Raji (cell line): Measurements from ENCODE around the gene METRN.
A peak's percentile ranks its signal among the peaks of the same experiment; 100 is the strongest.

Experiments
- POLR2A ChIP-seq: IDR thresholded peaks from 2 replicates; pipeline ENCODE4 v1.6.1; 2011; ENCODE audit warnings: low read depth, low read length, control low read depth; ENCODE audit not compliant: insufficient read depth

Gene METRN

DNA sequence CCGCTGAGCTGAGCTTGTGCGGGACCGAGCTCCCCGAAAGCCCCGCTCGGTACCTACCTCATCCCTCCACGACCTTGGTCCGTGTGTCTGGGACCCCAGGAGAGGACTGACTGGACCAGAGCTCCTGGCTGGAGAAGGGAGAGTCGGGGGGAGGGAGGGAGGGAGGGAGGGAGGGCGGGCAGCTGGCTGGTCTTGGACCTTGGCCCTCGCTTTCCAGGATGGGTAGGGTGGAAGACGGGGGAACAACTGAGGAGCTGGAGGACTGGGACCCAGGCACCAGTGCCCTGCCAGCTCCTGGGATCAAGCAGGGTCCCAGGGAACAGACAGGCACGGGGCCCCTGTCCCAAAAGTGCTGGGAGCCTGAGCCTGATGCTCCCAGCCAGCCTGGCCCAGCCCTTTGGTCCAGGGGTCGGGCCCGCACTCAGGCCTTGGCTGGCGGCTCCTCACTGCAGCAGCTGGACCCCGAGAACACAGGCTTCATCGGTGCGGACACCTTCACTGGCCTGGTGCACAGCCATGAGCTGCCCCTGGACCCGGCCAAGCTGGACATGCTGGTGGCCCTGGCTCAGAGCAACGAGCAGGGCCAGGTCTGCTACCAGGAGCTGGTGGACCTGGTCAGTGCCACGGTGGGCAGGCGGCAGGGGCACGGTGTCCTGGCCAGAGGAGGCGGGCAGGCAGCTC lies 38.9 kb upstream of the METRN start:
- no peak for TF ChIP-seq POLR2A

DNA sequence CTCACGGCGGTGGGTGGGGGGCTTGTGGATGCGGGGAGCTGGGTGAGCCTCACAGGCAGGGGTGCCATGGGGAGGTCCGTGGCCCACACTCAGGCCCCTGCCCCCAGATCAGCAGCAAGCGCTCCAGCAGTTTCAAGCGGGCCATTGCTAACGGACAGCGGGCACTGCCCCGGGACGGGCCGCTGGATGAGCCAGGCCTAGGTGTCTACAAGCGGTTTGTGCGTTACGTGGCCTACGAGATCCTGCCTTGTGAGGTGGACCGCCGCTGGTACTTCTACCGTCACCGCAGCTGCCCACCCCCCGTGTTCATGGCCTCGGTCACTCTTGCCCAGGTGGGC lies 38.4 kb upstream of the METRN start:
- no peak for TF ChIP-seq POLR2A

DNA sequence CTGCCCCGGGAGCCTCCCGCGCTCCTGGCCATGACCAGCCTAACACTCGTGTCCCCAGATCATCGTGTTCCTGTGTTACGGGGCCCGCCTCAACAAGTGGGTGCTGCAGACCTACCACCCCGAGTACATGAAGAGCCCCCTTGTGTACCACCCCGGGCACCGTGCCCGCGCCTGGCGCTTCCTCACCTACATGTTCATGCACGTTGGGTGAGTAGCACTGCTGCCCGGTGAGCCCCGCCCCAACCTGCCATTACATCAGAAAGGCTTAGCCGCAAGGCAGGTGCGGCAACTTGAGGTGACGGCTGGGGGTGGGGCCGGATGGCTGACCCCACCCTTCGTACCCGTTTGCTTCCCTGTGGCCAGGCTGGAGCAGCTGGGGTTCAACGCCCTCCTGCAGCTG lies 38.0 kb upstream of the METRN start:
- TF ChIP-seq POLR2A, result no peak

DNA sequence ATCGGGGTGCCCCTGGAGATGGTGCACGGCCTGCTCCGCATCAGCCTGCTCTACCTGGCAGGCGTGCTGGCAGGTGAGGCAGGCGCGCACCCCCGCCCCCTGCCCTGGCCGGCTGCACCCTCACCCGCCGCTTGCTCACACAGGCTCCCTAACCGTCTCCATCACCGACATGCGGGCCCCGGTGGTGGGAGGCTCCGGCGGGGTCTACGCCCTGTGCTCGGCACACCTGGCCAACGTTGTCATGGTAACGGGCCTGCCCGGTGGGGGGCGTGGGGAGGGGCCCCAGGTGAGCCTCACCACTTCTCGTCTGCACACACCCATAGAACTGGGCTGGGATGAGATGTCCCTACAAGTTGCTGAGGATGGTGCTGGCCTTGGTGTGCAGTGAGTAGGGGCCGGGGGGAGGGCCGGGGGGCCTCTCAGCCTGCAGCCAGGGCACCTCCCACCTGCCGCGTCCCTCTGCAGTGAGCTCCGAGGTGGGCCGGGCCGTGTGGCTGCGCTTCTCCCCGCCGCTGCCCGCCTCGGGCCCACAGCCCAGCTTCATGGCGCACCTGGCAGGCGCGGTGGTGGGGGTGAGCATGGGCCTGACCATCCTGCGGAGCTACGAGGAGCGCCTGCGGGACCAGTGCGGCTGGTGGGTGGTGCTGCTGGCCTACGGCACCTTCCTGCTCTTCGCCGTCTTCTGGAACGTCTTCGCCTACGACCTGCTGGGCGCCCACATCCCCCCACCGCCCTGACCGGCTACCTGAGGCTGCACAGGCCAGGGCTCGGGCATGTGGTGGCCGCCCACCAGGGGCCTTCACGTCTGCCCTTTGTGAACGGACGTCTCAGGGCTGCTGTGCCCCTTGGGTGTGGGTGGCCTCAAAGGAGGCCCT lies 37.4 kb upstream of the METRN start:
- no peak for TF ChIP-seq POLR2A

DNA sequence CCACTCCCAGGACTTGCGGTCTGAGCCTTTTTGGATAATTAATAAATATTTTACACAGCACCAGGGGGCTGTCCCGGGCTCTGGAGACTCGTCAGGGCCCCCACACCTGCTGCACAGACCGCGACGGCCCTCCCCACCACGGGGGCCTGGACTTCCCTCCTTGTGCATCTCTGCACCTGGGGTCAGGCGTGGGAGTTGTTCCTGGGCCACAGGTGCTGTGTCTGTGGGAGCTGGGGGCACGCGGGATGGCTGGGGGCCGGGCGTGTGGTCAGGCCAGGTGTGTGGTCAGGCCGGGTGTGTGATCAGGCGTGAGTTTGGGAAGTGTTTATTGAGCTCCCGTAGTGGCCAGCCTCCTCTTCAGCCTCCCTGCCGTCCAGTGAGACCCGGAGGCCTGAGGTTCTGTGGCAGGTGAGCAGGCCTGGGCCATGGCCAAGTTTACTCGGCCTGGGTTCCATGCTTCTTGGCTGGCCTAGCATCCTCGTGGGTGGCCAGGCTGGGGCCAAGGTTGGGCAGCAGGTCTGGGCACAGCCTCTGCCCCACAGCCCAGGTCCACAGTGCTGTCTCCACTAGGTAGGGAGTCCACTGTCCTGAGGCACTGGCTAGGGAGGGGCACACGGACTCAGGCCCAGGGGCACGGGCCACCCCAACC lies 36.6 kb upstream of the METRN start:
- no peak for TF ChIP-seq POLR2A

DNA sequence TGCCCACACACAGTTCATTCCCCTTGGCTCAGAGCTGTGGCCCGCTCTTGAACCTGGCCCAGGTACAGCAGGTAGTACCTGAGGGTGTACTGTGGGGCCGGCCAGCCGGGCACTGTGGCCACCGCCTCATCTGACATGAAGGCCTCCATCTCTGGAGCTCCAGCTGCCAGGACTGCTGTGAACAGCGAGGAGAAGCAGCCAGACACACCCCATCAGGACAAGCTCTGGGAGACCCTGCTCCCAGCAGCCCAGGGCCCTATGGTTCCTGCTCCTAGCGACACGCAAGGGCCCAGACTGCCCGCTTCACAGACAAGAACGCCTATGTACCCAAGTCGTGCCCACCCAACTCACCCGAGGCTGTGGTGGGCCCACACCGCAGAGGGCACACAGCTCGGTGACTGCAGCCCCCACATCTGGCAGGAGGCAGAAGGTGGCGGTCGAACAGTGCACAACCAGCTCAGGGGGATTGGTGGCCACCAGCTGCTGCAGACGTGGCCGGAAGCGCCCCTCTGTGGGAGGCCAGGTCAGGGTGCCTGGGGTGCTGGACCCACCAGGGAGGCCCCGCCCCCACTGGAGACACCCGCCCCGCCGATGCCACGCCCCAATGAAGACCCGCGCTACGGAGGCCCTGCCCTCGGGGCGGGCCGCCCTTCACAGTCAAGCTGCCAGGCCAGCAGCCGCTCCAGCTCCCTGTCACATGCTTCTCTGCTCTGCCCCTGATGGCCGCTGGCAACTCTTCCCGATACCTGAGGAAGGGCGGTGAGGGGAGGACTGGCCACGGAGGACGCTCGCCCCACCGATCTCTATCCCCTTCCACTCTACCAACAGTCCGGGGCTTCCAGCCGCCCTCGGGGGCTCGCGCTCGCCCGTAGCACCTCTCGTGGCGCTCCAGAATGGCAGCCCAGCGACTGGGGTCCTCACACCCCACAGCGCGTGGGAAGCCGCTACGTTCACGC lies 35.8 kb upstream of the METRN start:
- no peak for TF ChIP-seq POLR2A

DNA sequence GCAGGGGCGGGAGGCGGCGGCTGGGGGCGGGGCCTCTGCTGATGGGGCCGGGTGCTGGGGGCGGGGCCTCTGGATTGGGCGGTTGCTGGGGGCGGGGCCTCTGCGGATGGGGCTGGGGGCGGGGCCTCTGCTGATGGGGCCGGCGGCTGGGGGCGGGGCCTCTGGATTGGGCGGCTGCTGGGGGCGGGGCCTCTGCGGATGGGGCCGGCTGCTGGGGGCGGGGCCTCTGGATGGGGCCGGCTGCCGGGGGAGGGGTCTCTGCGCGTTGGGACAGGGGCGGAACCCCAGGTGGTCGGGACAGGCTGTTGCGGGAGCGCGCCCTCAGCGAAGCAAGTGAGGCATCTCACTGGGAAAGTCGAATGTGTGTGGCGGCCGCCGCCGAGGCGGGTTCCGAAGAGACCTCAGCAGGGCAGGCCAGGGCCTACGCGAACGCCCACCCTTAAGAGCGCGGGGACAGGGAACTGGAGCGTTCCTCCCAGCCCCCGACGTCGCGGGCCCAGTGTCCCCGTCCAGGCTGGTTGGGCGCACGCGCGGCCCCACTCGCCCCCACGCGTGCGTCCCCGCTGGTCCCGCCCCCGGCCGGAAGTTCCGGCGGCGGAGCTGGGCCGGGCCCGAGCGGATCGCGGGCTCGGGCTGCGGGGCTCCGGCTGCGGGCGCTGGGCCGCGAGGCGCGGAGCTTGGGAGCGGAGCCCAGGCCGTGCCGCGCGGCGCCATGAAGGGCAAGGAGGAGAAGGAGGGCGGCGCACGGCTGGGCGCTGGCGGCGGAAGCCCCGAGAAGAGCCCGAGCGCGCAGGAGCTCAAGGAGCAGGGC lies 34.9 kb upstream of the METRN start, which contains the start of gene STUB1:
TSS of gene STUB1 (plus strand) at position 597 of the 811 bp plus-strand sequence. CDS start at position 713, 116 bp downstream.
- TF ChIP-seq POLR2A, result peak; percentile 84

DNA sequence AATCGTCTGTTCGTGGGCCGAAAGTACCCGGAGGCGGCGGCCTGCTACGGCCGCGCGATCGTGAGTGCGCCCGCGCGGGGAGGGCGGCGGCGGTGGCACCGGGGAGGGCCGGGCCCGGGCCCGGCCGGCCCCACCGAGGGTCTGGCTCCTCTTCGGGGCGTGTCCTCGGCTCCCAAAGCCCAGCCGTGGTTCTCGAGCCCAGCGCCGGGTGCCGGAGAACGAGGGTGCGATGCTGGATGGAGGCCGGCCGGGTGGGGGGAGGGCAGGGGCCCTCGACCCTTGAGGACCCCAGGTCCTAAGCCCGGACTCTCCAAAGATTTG lies 34.3 kb upstream of the METRN start:
- TF ChIP-seq POLR2A, result no peak

DNA sequence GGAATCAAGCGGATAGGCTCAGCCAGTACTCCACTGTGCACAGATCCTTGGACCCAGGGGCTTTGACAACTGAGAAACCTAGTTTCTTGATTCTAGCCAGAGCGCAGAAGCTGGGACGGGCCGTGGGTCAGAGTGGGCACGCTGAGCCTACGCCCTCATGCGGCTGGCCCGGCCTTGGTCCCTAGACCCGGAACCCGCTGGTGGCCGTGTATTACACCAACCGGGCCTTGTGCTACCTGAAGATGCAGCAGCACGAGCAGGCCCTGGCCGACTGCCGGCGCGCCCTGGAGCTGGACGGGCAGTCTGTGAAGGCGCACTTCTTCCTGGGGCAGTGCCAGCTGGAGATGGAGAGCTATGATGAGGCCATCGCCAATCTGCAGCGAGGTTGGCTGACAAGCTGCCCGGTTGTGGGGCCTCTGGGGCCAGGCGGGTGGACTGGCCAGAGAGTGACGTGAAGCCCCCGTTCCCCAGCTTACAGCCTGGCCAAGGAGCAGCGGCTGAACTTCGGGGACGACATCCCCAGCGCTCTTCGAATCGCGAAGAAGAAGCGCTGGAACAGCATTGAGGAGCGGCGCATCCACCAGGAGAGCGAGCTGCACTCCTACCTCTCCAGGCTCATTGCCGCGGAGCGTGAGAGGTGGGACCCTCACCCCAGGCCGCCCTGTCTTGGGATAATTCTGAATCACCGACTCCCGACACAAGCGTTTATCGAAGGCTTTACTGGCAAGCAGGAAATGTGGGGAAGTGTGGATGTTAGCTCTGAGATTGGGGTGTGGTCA lies 33.8 kb upstream of the METRN start:
- no peak for TF ChIP-seq POLR2A

DNA sequence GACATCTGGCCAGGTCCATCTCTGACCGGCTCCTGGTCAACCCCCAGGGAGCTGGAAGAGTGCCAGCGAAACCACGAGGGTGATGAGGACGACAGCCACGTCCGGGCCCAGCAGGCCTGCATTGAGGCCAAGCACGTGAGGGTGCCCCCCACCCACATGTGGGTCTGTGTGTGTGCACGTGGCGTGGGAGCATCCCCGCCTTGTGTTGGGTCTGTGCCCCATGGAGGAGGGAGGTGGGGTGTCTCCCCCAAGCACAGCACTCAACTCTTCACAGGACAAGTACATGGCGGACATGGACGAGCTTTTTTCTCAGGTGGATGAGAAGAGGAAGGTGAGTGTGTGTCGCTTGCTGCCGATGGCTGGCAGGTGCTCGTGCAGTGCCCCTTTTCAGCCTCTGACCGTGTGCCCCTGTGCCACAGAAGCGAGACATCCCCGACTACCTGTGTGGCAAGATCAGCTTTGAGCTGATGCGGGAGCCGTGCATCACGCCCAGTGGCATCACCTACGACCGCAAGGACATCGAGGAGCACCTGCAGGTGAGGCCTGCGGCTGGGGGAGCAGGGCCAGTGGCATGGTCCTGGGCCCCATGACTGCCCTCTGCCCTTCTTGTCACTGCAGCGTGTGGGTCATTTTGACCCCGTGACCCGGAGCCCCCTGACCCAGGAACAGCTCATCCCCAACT lies 33.0 kb upstream of the METRN start:
- TF ChIP-seq POLR2A, result 0 out of 2 replicates have a peak, but pooled peaks have one; percentile 41

DNA sequence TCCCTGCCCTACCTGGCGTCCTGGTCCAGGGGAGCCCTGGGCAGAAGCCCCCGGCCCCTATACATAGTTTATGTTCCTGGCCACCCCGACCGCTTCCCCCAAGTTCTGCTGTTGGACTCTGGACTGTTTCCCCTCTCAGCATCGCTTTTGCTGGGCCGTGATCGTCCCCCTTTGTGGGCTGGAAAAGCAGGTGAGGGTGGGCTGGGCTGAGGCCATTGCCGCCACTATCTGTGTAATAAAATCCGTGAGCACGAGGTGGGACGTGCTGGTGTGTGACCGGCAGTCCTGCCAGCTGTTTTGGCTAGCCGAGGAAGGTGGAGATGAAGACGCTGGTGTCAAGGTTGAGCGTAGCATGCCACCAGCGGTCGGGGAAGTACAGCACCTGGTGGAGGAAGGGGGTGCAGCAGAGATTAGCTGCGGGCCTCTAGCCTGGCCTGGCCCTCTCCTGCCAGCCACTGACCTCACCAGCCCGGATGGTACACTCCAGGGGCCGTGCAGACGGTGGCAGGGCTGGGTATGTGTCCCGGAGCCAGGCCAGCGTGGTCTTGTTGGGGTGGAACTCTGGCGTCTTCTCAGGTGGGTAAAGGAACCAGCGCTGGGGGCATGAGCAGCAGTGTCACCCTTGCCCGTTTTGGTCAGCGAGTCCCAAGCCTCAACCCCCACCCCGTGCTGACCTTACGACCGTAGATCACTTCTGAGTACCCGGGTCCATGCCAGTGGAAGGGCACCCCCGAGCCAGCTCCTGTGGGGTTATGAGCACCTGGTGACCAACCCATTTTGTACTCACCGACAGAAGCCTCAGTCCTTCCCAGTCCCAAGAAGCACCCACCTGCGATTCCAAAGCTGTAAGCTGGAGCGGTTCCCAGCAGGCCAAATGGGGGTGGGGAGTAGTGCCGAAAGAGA lies 32.2 kb upstream of the METRN start:
- TF ChIP-seq POLR2A, result peak; percentile 45

DNA sequence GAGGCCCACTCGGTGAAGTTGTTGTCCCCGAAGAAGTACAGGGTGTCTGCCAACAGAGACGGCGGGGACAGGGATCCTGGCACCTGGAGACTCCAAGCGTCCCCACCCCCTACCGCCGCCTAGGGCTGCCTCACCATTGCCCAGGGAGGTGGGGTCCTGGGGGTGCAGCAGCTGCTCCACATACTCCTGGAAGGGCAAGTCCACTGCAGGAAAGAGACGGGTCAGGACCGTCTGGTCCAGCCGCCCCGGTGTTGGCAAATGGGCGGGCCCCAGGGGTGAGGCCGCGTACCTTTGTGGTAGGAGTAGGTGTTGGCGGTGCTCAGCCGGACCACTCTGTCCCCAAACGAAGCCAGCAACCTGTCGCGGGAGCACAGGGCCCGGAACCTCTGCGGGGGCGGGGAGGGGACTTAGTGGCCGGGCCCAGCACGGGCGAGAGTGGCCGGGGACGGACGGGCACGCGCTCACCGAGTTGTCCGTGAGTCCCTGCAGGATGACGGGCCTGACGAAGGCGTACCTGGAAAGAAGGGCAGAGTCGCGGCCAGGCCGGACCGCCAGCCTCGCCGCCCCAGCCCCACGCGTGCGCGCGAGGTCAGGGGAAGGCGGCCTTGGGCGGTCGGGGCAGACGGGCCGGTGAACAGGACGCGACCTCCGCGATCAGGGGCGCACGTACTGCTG lies 31.4 kb upstream of the METRN start:
- no peak for TF ChIP-seq POLR2A
